Nephron (organoid): ENCODE results near the gene PAX7.
"Not testable (repeated sequence)": the region's sequence is repeated elsewhere in the genome, so short reads cannot be mapped to it uniquely, and the experiment has no call there.

Source experiments
- H3K27ac Mint-ChIP-seq, 3 experiments: 2 replicates each; pipeline ENCODE4 v1.8.0; 2020; ENCODE audit warnings: mixed read lengths in 3 of 3, mild to moderate bottlenecking in 2 of 3, moderate library complexity in 1 of 3
- H3K27me3 Mint-ChIP-seq: 2 replicates; pipeline ENCODE4 v1.8.0; 2021; ENCODE audit warnings: low read depth, mild to moderate bottlenecking, moderate library complexity, mixed read lengths
- H3K36me3 Mint-ChIP-seq: 2 replicates; pipeline ENCODE4 v1.8.0; 2020; ENCODE audit warnings: low read depth, mixed read lengths
- H3K4me1 Mint-ChIP-seq: 2 replicates; pipeline ENCODE4 v1.8.0; 2020; ENCODE audit warnings: mixed read lengths
- H3K4me3 Mint-ChIP-seq, 3 experiments: 2 replicates each; pipeline ENCODE4 v1.8.0; 2020; ENCODE audit warnings: mild to moderate bottlenecking in 3 of 3, mixed read lengths in 3 of 3, moderate library complexity in 2 of 3
- H3K9me3 Mint-ChIP-seq: 2 replicates; pipeline ENCODE4 v1.8.0; 2020; ENCODE audit warnings: mixed read lengths
- CTCF ChIP-seq, 3 experiments: fragments of 200-600 bp; sonication (generic); IDR thresholded peaks; one replicate each; pipeline ENCODE4 v1.5.0; 2021; ENCODE audit warnings: antibody characterized with exemption in 3 of 3; ENCODE audit not compliant: unreplicated experiment in 3 of 3

The PAX7 gene

GRCh38 chr1:18760156-18760555 lies 129.5 kb downstream of the PAX7 start:
- no peak for TF ChIP-seq CTCF (IDR thresholded peaks at IDR 0.05; ENCODE audit: unreplicated experiment in 3 of 3)
- Mint-ChIP-seq H3K4me1 (peaks cover 25% of the 10 kb centered on the region), H3K36me3 (no peaks in the 10 kb centered on the region), H3K27me3 (peaks cover 24% of the 10 kb centered on the region), H3K27ac (no peak overlapping the region), H3K4me3 (no peak overlapping the region), H3K9me3 (peaks cover 22% of the 10 kb centered on the region)

DNA sequence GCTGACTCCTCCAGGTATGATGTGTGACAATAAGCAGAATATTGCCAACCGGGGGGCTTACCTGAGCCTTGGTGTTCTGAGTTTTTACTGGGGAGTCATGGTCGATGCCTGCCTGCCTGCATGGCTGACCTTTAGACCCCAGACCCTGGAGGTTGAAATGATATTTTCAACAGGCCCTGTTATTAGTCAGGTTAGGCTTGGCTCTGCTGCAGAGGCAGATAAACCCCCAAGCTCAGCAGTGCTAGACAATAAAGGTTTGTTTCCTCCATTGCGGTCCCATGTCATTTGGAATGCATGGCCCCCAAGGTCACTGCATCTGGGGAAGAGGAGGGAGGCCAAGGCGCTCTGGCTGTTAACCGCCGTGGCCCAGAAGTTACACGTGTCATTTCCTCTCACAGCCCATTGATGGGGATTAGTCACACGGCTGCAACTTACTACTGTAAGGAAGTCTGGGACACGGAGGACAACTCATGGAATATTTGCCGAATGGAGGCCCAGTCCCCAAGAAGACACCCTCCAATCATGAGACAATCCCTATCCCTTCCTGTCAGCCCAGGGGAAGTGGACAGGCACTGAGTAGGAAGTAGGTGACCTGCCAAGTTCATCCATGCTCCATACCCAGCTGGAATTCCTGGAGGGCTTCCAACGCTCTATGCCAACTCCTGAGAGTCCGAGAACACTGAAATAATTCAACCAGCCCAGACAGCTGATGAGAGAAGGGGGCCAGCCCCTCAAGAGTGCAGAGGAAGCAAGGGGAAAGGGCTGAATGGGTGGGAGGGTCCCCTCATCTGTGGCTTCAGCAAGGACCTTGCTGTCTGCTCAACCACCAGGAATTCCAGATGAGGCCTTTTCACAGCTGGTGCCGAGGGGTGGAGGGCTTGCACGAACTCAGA lies 131.5 kb downstream of the PAX7 start:
- H3K4me3 Mint-ChIP-seq: no peak overlapping the region
- H3K9me3 Mint-ChIP-seq: peaks cover 11% of the 10 kb centered on the region
- H3K27me3 Mint-ChIP-seq: peaks cover 26% of the 10 kb centered on the region
- H3K4me1 Mint-ChIP-seq: peaks cover 25% of the 10 kb centered on the region
- TF ChIP-seq CTCF (IDR thresholded peaks at IDR 0.05; ENCODE audit: unreplicated experiment in 3 of 3): no peak
- peak overlapping the region in 1 of 3 experiments; percentile 63 for H3K27ac Mint-ChIP-seq
- no peaks in the 10 kb centered on the region for H3K36me3 Mint-ChIP-seq

- peak overlapping the region in 1 of 3 experiments; percentile 11 for H3K27ac Mint-ChIP-seq
- no peaks in the 10 kb centered on the region for H3K36me3 Mint-ChIP-seq
- H3K27me3 Mint-ChIP-seq: peaks cover 33% of the 10 kb centered on the region
- H3K4me3 Mint-ChIP-seq: no peak overlapping the region
- no peak for TF ChIP-seq CTCF (IDR thresholded peaks at IDR 0.05; ENCODE audit: unreplicated experiment in 3 of 3)
- H3K9me3 Mint-ChIP-seq: peaks cover 3% of the 10 kb centered on the region
- peaks cover 25% of the 10 kb centered on the region for H3K4me1 Mint-ChIP-seq
Observed at GRCh38 chr1:18764362-18764761, 133.7 kb downstream of the PAX7 start.

- Mint-ChIP-seq H3K36me3 (no peaks in the 10 kb centered on the region), H3K4me3 (no peak overlapping the region), H3K9me3 (peaks cover 2% of the 10 kb centered on the region), H3K27me3 (peaks cover 44% of the 10 kb centered on the region), H3K27ac (no peak overlapping the region), H3K4me1 (peaks cover 25% of the 10 kb centered on the region)
- no peak for TF ChIP-seq CTCF (IDR thresholded peaks at IDR 0.05; ENCODE audit: unreplicated experiment in 3 of 3)
Observed at GRCh38 chr1:18765725-18766124, 135.1 kb downstream of the PAX7 start.

GRCh38 chr1:18766328-18766727 lies 135.7 kb downstream of the PAX7 start:
- TF ChIP-seq CTCF (IDR thresholded peaks at IDR 0.05; ENCODE audit: unreplicated experiment in 3 of 3): no peak
- Mint-ChIP-seq H3K36me3 (no peaks in the 10 kb centered on the region), H3K27ac (no peak overlapping the region), H3K9me3 (no peaks in the 10 kb centered on the region), H3K4me3 (no peak overlapping the region), H3K27me3 (peaks cover 45% of the 10 kb centered on the region), H3K4me1 (peaks cover 25% of the 10 kb centered on the region)

GRCh38 chr1:18767576-18767975 lies 136.9 kb downstream of the PAX7 start:
- Mint-ChIP-seq H3K4me1 (peaks cover 21% of the 10 kb centered on the region), H3K27me3 (peaks cover 50% of the 10 kb centered on the region)
- H3K27ac Mint-ChIP-seq, H3K36me3 Mint-ChIP-seq, H3K4me3 Mint-ChIP-seq, H3K9me3 Mint-ChIP-seq: not testable (repeated sequence)
